Retina (tissue), 1 donor: ENCODE measurements around the gene SLC12A4.
"Not testable (repeated sequence)": the region's sequence is repeated elsewhere in the genome, so short reads cannot be mapped to it uniquely, and the experiment has no call there.

ENCODE experiments used
- DNase-seq: peaks from one replicate; pipeline ENCODE4 v3.0.0-alpha.2; 2016

The SLC12A4 gene

GRCh38 chr16:67968400-67969253 is at the start of gene SLC12A4:
Gene SLC12A4 (minus strand): TSS chr16:67968637. CDS start chr16:67968553, 84 bp downstream.
- peak; percentile 65 for DNase-seq

- no peak for DNase-seq
These were observed 47.2 kb upstream of the SLC12A4 start, which contains the start of gene DPEP2NB for GRCh38 chr16:68015681-68016080. Gene DPEP2NB (minus strand): TSS chr16:68015911. CDS start chr16:68015770, 141 bp downstream.

GRCh38 chr16:68013440-68013839 is 45.0 kb upstream of the SLC12A4 start:
- DNase-seq = no peak

GRCh38 chr16:68009872-68010271 is 41.4 kb upstream of the SLC12A4 start:
- DNase-seq = not testable (repeated sequence)

- no peak for DNase-seq
These were observed 40.8 kb upstream of the SLC12A4 start for GRCh38 chr16:68009157-68009735.

- no peak for DNase-seq
These were observed 37.4 kb upstream of the SLC12A4 start for GRCh38 chr16:68005786-68006286.

- DNase-seq = no peak
These were observed 36.8 kb upstream of the SLC12A4 start for GRCh38 chr16:68005211-68005610.

GRCh38 chr16:68003031-68003430 is 34.6 kb upstream of the SLC12A4 start:
- no peak for DNase-seq

- DNase-seq = no peak
These were observed 32.0 kb upstream of the SLC12A4 start for GRCh38 chr16:68000450-68000849.

- no peak for DNase-seq
These were observed 31.5 kb upstream of the SLC12A4 start for GRCh38 chr16:67999985-68000384.

- DNase-seq = not testable (repeated sequence)
These were observed 30.6 kb upstream of the SLC12A4 start, which contains the start of gene DPEP2 for GRCh38 chr16:67998779-67999688. Gene DPEP2 (minus strand): TSS chr16:67999484. CDS start chr16:67993212, 6,272 bp downstream.

- not testable (repeated sequence) for DNase-seq
These were observed 29.9 kb upstream of the SLC12A4 start for GRCh38 chr16:67998231-67998778.

GRCh38 chr16:67996666-67997065 is 28.2 kb upstream of the SLC12A4 start:
- DNase-seq = no peak

GRCh38 chr16:67995423-67995822 is 27.0 kb upstream of the SLC12A4 start:
- DNase-seq = no peak

GRCh38 chr16:67994040-67994408 is 25.6 kb upstream of the SLC12A4 start:
- DNase-seq = not testable (repeated sequence)

GRCh38 chr16:67993207-67994039 is 25.0 kb upstream of the SLC12A4 start:
- peak; percentile 94 for DNase-seq

- DNase-seq = no peak
These were observed 24.3 kb upstream of the SLC12A4 start for GRCh38 chr16:67992661-67993206.

- no peak for DNase-seq
These were observed 21.6 kb upstream of the SLC12A4 start for GRCh38 chr16:67990018-67990386.

GRCh38 chr16:67989322-67990017 is 21.0 kb upstream of the SLC12A4 start:
- no peak for DNase-seq

GRCh38 chr16:67988675-67989074 is 20.2 kb upstream of the SLC12A4 start:
- DNase-seq = no peak
